Activated B cell treated with CpG ODN at 0.5 μM for 24 hours (primary cell): ENCODE results near the gene THSD1. TPM values are rescaled to one million over a fixed set of nuclear protein-coding genes. Genes with fewer than 3 reads are reported as not detected.
"Not testable (repeated sequence)": the region's sequence is repeated elsewhere in the genome, so short reads cannot be mapped to it uniquely, and the experiment has no call there.

Source experiments
- ATAC-seq: fragments of 200-7000 bp; cut with Tn5 transposase; one replicate; pipeline ENCODE4 v1.10.0; 2021; ENCODE audit warnings: low read depth, mild to moderate bottlenecking, moderate library complexity
- CTCF ChIA-PET: fragments of 350-600 bp; sonication (Branson Sonifier 250); formaldehyde crosslinking; loops from one replicate; lab custom pipeline; 2021; ENCODE audit warnings: antibody characterized with exemption; lab: Charles Lee
- POLR2A ChIA-PET: fragments of 350-600 bp; sonication (Branson Sonifier 250); formaldehyde crosslinking; loops from one replicate; lab custom pipeline; 2021; ENCODE audit warnings: antibody characterized with exemption; lab: Charles Lee
- DNase-seq: peaks from one replicate; pipeline ENCODE4 v3.0.0; 2022
- H3K27ac Mint-ChIP-seq: one replicate; pipeline ENCODE4 v1.8.0; 2020; ENCODE audit warnings: mixed read lengths
- H3K27me3 Mint-ChIP-seq: one replicate; pipeline ENCODE4 v1.8.0; 2021; ENCODE audit warnings: mixed read lengths
- H3K36me3 Mint-ChIP-seq: one replicate; pipeline ENCODE4 v1.8.0; 2021; ENCODE audit warnings: low read depth, mixed read lengths
- H3K4me1 Mint-ChIP-seq: one replicate; pipeline ENCODE4 v1.8.0; 2021; ENCODE audit warnings: mixed read lengths
- H3K4me3 Mint-ChIP-seq: one replicate; pipeline ENCODE4 v1.8.0; 2020; ENCODE audit warnings: mild to moderate bottlenecking, mixed read lengths
- H3K9me3 Mint-ChIP-seq: one replicate; pipeline ENCODE4 v1.8.0; 2020; ENCODE audit warnings: mixed read lengths
- intact Hi-C: fragments of 100-400 bp; cut with micrococcal nuclease; formaldehyde crosslinking; loops from one replicate; pipeline ENCODE4 v1.15.1; 2024
- total RNA-seq: library from RNA; stranded (reverse); gene quantifications from 2 replicates; pipeline ENCODE4 v1.2.3, GENCODE V29; 2022
- TF ChIP-seq, protein P1 (sequence below): fragments of 200-600 bp; IDR thresholded peaks from one replicate; pipeline ENCODE4 v1.8.0; 2022; ENCODE audit warnings: antibody characterized with exemption, mild to moderate bottlenecking

Gene THSD1
- total RNA-seq, 1 donor from 2014 or later = 0.31 TPM

DNA sequence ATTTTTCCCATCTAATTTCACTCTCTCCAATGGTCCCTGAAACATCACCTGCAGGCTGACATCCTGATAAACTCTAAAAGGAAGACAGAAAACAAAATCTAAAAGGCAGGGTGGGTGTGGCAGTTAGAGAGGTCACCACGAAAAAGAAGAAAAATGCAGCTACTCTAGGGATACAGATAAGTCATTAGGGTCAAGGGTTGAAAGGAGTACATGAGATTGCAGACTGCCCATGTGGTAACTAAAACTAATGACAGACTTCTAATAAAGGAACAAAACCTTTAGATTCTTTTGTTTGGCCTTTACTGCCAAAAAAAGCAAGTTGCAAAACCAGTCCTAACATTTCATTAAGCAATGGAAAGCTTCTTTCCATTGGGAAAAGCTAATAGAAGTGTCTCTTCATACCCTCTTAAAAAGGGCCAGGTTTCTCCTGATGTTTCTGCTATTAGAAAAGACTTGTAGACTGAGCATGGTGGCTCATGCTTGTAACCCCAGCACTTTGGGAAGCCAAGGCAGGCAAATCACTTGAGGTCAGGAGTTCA is 31.0 kb downstream of the THSD1 start:
- H3K27ac Mint-ChIP-seq = no peak overlapping the region
- H3K4me3 Mint-ChIP-seq = no peak overlapping the region
- TF ChIP-seq, protein P1, sequence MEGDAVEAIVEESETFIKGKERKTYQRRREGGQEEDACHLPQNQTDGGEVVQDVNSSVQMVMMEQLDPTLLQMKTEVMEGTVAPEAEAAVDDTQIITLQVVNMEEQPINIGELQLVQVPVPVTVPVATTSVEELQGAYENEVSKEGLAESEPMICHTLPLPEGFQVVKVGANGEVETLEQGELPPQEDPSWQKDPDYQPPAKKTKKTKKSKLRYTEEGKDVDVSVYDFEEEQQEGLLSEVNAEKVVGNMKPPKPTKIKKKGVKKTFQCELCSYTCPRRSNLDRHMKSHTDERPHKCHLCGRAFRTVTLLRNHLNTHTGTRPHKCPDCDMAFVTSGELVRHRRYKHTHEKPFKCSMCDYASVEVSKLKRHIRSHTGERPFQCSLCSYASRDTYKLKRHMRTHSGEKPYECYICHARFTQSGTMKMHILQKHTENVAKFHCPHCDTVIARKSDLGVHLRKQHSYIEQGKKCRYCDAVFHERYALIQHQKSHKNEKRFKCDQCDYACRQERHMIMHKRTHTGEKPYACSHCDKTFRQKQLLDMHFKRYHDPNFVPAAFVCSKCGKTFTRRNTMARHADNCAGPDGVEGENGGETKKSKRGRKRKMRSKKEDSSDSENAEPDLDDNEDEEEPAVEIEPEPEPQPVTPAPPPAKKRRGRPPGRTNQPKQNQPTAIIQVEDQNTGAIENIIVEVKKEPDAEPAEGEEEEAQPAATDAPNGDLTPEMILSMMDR = no peak
- POLR2A ChIA-PET = interaction anchor here (0.7 kb wide), 1 partner anchor 1000 kb away, joined by 8 read pairs; no protein-coding TSS in a partner anchor
- CTCF ChIA-PET = no interaction called here
- ATAC-seq (no peak), DNase-seq (no peak)
- intact Hi-C loops = no loop called here
- H3K4me1 Mint-ChIP-seq = no peaks in the 10 kb centered on the region
- no peaks in the 10 kb centered on the region for H3K36me3 Mint-ChIP-seq
- no peaks in the 10 kb centered on the region for H3K9me3 Mint-ChIP-seq
- no peaks in the 10 kb centered on the region for H3K27me3 Mint-ChIP-seq

DNA sequence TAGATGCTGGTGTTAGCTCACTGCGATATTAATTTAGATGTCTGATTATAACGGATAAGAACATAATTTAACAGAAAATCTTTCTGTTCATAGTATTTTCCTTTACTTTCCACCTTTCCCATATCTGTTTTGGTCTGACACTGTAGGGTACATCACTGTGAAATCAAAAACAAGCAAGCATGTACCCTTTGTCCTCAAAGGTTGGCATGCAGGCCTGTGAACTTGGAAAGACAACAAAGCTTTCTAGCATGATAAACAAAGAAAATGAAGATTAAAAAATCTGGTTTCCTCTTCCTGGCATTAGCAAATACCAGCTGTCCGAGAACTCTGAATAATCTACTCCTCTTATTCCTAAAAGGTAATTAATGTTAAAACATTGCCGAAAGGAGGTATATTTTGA is 31.6 kb downstream of the THSD1 start:
- Mint-ChIP-seq H3K36me3 (no peaks in the 10 kb centered on the region), H3K27me3 (no peaks in the 10 kb centered on the region), H3K4me3 (no peak overlapping the region), H3K9me3 (no peaks in the 10 kb centered on the region), H3K4me1 (no peaks in the 10 kb centered on the region), H3K27ac (no peak overlapping the region)
- ChIA-PET POLR2A (no interaction called here), CTCF (no interaction called here)
- intact Hi-C loops = no loop called here
- TF ChIP-seq, protein P1 = no peak
- DNase-seq (no peak), ATAC-seq (no peak)

DNA sequence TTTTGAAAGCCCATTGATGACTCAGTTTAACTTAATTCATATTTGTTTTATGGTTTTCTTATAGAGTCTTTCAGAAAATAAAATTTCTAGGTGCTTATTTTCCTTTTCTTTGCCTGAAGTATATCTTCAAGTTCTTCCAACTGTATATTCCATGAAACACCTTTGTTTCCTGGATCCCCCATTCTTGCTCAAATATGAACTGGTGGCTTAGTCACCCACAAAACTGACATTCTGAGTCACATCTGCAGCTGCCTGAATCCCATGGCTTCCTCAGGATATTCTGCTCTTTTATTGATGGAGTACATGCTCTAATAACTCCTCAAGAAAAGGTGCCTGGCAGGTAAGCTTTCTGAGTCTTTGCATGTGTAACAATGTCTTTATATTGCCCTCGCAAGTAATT is 32.7 kb downstream of the THSD1 start:
- H3K4me1 Mint-ChIP-seq, ATAC-seq, DNase-seq, POLR2A ChIA-PET, H3K4me3 Mint-ChIP-seq, intact Hi-C loops, H3K9me3 Mint-ChIP-seq, CTCF ChIA-PET, H3K36me3 Mint-ChIP-seq, H3K27me3 Mint-ChIP-seq, H3K27ac Mint-ChIP-seq: not testable (repeated sequence)

DNA sequence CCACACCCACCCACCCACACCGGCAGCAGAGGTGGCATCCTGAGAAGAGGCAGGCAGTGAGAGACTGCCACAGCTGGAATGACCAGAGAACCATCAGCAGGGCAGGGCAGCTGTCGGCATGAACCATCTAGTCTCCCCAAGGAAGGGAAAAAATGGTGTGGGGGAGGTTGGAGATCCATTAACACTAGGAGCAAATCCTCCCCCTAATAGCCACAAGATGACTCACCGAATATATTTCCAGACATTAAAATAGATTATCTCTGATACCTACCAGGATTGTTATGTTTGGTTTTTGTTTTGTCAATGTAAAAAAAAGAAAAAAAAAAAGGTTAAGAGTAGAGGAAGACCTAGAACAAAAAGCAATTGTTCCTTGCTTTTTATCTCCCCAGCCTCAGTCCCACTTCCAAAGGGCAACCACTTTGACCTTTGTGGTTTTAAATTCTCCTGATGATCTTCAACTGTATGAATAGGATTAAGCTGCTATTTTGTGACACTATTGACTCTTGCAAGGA is 34.2 kb downstream of the THSD1 start:
- TF ChIP-seq, protein P1 = no peak
- H3K4me3 Mint-ChIP-seq = no peak overlapping the region
- ATAC-seq (no peak), DNase-seq (no peak)
- intact Hi-C loops = no loop called here
- H3K4me1 Mint-ChIP-seq = no peaks in the 10 kb centered on the region
- H3K9me3 Mint-ChIP-seq = no peaks in the 10 kb centered on the region
- ChIA-PET POLR2A (no interaction called here), CTCF (no interaction called here)
- no peaks in the 10 kb centered on the region for H3K36me3 Mint-ChIP-seq
- no peak overlapping the region for H3K27ac Mint-ChIP-seq
- no peaks in the 10 kb centered on the region for H3K27me3 Mint-ChIP-seq

DNA sequence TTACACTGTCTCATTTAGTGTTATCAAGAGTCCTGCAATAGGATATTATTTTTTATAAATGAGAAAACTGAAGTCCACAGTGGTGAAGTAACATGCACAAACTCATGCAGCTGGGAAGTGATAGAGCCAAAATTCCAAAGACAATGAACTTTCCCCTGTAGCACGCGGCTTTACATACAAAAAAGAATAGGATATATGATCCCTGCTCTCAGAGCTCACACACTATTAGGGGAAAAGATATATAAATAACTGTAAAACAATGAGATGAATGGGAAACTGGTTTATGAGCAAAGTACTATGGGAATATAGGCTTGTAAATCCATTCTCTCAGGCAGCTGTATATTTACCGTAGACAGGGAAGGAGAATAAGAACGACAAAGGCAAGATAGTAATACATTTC is 39.7 kb downstream of the THSD1 start:
- no peak overlapping the region for H3K27ac Mint-ChIP-seq
- no peak for ATAC-seq
- H3K36me3 Mint-ChIP-seq = no peaks in the 10 kb centered on the region
- H3K9me3 Mint-ChIP-seq = no peaks in the 10 kb centered on the region
- POLR2A ChIA-PET = no interaction called here
- intact Hi-C loops = no loop called here
- H3K27me3 Mint-ChIP-seq = peaks cover 5% of the 10 kb centered on the region
- CTCF ChIA-PET = no interaction called here
- TF ChIP-seq, protein P1 = no peak
- H3K4me3 Mint-ChIP-seq = no peak overlapping the region
- H3K4me1 Mint-ChIP-seq = no peaks in the 10 kb centered on the region
- DNase-seq = no peak

DNA sequence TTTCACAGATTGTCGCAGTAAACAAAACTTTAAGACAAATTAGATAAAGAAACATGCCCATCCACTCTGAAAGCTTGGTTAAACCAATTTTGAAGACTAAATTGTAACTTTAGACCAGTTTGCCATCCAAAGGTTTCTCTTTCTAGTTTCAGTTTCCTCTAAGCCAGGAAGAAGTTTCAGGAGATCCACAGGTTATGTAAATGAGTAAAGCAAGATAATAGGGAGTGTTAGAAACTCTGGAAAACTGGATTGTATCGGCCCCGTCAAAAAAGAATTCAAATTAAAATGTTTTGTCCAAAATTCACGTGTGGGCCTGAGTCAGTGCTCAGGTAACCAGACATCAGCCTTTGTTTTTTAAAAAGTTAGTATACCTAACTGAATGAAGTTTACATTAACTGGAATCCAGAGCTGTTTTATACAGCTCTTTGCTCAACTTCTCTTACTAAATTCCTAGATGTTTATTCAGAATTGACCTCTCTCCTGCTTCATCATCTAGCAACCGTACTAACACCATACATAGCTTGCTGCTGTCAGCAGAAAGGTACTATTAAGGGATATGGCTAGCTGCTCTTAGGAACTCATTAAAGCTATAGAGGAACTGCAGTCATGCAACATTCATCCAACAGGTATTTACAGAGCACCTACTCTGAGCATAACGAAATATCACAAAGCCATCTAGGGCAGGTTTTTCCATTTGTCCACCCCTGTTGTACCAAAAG is 43.6 kb downstream of the THSD1 start:
- H3K4me1 Mint-ChIP-seq, POLR2A ChIA-PET, intact Hi-C loops, DNase-seq, H3K4me3 Mint-ChIP-seq, H3K9me3 Mint-ChIP-seq, H3K36me3 Mint-ChIP-seq, CTCF ChIA-PET, ATAC-seq, H3K27ac Mint-ChIP-seq: not testable (repeated sequence)
- H3K27me3 Mint-ChIP-seq = peaks cover 11% of the 10 kb centered on the region
